ENCODE data around the gene RBM8A. TPM values are rescaled to one million over a fixed set of nuclear protein-coding genes. Genes with fewer than 3 reads are reported as not detected.

Gene RBM8A
- total RNA-seq, 1 donor from 2014 or later, result 178 TPM

DNA sequence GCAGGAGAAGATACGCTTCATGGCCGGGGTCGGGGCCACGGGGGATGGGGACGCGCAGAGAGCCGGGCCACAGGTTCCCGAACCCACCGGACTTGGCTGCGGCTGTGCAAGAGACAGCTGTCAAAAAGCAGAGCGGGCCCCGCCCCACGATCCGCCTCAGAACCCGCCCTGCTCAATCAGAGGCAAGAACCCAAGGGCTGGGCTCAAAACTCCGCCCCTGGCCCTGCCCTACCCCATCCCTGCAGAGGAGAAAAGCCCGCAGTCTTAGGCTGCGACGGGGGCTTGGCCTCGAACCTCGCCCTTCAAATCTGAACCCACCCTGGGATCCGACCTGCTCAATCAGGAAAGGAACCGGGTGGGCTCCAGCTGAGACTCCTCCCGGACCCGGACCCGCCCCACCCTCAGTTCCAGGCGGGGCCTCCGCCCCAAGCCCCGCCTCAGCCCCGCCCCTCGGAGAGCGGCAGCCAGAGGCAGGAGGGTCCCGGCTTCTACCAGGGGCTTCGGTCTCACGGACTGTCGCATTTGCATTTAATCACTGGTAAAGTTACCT, 41.5 kb downstream of the RBM8A start, which contains the start of gene ANKRD35:
Gene ANKRD35 (minus strand): TSS at position 129 of the 550 bp plus-strand sequence. CDS start 108 bp downstream, at position 21.
- intact Hi-C loops (cut with micrococcal nuclease), result loop anchor here (1.0 kb wide), 1 partner anchor 27 kb away; the partner anchor contains the start of gene PIAS3

DNA sequence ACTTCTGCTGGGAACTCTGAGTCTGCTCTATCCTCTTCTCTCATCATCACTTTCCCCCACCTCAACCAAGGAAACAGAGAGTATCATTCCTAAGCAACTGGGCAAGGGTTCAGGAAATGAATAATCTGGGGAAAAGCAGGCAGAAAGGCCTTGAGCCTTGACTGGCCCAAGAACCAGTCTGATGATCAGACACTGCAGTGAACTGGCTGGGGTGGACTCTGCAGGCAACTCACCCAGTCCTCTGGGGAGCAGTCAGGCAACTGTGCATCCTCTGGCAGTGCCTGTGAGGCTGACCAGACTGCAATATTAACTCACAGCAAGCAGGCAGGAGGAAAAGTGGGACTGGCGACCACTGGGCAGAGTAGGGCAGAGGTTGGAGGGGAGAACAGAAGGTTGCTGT, 42.6 kb downstream of the RBM8A start:
- intact Hi-C loops (cut with micrococcal nuclease), result loop anchor here (1.0 kb wide), 1 partner anchor 25 kb away; the partner anchor contains the start of gene PIAS3
- ChIA-PET CTCF (no interaction called here), POLR2A (interaction anchor here (4.3 kb wide), 1 partner anchor 25 kb away, joined by 41 read pairs; the partner anchor contains the start of gene PIAS3)
- Mint-ChIP-seq H3K36me3 (ENCODE audit: low read depth) (no peaks in the 10 kb centered on the region), H3K27ac (no peak overlapping the region), H3K4me3 (peak overlapping the region; percentile 88), H3K4me1 (peaks cover 19% of the 10 kb centered on the region), H3K9me3 (no peaks in the 10 kb centered on the region), H3K27me3 (peaks cover 19% of the 10 kb centered on the region)
- ATAC-seq (ENCODE audit: low read depth) (no peak), DNase-seq (no peak)
- TF ChIP-seq, protein P1, sequence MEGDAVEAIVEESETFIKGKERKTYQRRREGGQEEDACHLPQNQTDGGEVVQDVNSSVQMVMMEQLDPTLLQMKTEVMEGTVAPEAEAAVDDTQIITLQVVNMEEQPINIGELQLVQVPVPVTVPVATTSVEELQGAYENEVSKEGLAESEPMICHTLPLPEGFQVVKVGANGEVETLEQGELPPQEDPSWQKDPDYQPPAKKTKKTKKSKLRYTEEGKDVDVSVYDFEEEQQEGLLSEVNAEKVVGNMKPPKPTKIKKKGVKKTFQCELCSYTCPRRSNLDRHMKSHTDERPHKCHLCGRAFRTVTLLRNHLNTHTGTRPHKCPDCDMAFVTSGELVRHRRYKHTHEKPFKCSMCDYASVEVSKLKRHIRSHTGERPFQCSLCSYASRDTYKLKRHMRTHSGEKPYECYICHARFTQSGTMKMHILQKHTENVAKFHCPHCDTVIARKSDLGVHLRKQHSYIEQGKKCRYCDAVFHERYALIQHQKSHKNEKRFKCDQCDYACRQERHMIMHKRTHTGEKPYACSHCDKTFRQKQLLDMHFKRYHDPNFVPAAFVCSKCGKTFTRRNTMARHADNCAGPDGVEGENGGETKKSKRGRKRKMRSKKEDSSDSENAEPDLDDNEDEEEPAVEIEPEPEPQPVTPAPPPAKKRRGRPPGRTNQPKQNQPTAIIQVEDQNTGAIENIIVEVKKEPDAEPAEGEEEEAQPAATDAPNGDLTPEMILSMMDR (IDR thresholded peaks at IDR 0.05), result no peak

More for the DNA sequence above, 41.5 kb downstream of the RBM8A start, which contains the start of gene ANKRD35:
- H3K9me3 Mint-ChIP-seq, result no peaks in the 10 kb centered on the region
- ATAC-seq (ENCODE audit: low read depth) (peak; percentile 99), DNase-seq (peak; percentile 82)
- CTCF ChIA-PET, result interaction anchor here (0.9 to 1.2 kb wide), 3 partner anchors 24 to 41 kb away, joined by 3 to 5 read pairs (median 3); partner anchors contain the start of genes ITGA10 and NUDT17
- peaks cover 19% of the 10 kb centered on the region for H3K27me3 Mint-ChIP-seq
- H3K4me3 Mint-ChIP-seq, result peak within 1 kb of the TSS; percentile 88
- H3K27ac Mint-ChIP-seq, result no peak within 1 kb of the TSS
- POLR2A ChIA-PET, result interaction anchor here (0.6 to 4.3 kb wide), 8 partner anchors 10 to 78 kb away, joined by 5 to 41 read pairs (median 9); partner anchors contain the start of genes ANKRD34A, NUDT17, PEX11B and PIAS3
- H3K4me1 Mint-ChIP-seq, result peaks cover 19% of the 10 kb centered on the region
- TF ChIP-seq, protein P1 (IDR thresholded peaks at IDR 0.05), result no peak
- H3K36me3 Mint-ChIP-seq (ENCODE audit: low read depth), result no peaks in the 10 kb centered on the region

DNA sequence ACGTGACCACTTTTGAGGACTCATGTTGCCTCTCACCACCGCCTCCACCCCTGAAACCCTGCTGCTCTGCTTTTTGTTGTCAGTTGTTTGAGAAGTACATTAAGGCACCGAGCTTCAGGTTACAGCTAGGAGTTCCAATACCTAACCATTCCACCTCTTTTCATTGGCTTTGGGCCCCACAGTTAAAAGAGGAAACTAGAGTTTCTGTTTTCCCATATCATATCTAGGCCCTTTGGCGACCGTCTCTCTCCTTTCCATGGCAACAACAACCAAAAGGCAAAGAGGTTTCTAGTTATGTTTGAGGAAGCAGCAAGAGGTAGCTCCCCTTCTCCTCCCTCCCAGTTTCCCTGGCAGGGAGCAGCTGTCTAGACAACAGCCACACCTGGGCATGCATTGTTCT, 47.5 kb downstream of the RBM8A start:
- H3K9me3 Mint-ChIP-seq, result no peaks in the 10 kb centered on the region
- POLR2A ChIA-PET, result interaction anchor here (0.6 kb wide), 1 partner anchor 86 kb away, joined by 4 read pairs; no protein-coding TSS in a partner anchor
- intact Hi-C loops (cut with micrococcal nuclease), result no loop called here

DNA sequence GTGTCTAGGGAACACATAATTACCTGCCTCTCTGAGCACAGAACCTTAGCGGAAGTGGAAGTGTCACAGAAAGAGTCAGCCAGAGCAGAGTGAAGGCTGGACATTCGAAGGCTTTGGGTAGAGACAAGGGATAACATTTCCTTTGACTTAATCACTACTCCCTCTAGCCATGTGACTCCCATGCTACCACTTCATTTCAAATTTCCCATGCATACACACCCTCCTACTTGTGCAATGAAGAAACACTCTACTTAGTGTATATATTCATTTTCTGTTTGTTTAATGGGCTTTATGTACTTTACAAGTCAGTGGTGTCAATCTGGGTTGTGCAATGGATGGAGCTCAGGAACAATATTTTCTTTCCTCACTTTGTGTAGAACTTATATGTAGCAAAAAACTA, 48.6 kb downstream of the RBM8A start:
- intact Hi-C loops (cut with micrococcal nuclease), result no loop called here
- H3K4me1 Mint-ChIP-seq, result peaks cover 3% of the 10 kb centered on the region
- ATAC-seq (ENCODE audit: low read depth) (no peak), DNase-seq (no peak)
- TF ChIP-seq, protein P1 (IDR thresholded peaks at IDR 0.05), result no peak
- H3K9me3 Mint-ChIP-seq, result no peaks in the 10 kb centered on the region
- H3K4me3 Mint-ChIP-seq, result no peak overlapping the region
- POLR2A ChIA-PET, result interaction anchor here (0.6 kb wide), 1 partner anchor 20 kb away, joined by 4 read pairs; the partner anchor contains the start of gene PIAS3
- peaks cover 25% of the 10 kb centered on the region for H3K27me3 Mint-ChIP-seq
- H3K27ac Mint-ChIP-seq, result no peak overlapping the region
- CTCF ChIA-PET, result interaction anchor here (1.4 kb wide), 1 partner anchor 13 kb away, joined by 5 read pairs; no protein-coding TSS in a partner anchor
- no peaks in the 10 kb centered on the region for H3K36me3 Mint-ChIP-seq (ENCODE audit: low read depth)

More for the DNA sequence above, 47.5 kb downstream of the RBM8A start:
- CTCF ChIA-PET, result interaction anchor here (1.4 kb wide), 1 partner anchor 12 kb away, joined by 5 read pairs; no protein-coding TSS in a partner anchor
- Mint-ChIP-seq H3K27ac (no peak overlapping the region), H3K27me3 (peaks cover 26% of the 10 kb centered on the region), H3K4me1 (peaks cover 5% of the 10 kb centered on the region), H3K4me3 (no peak overlapping the region), H3K36me3 (ENCODE audit: low read depth) (no peaks in the 10 kb centered on the region)
- TF ChIP-seq, protein P1 (IDR thresholded peaks at IDR 0.05), result no peak
- ATAC-seq (ENCODE audit: low read depth) (no peak), DNase-seq (no peak)

DNA sequence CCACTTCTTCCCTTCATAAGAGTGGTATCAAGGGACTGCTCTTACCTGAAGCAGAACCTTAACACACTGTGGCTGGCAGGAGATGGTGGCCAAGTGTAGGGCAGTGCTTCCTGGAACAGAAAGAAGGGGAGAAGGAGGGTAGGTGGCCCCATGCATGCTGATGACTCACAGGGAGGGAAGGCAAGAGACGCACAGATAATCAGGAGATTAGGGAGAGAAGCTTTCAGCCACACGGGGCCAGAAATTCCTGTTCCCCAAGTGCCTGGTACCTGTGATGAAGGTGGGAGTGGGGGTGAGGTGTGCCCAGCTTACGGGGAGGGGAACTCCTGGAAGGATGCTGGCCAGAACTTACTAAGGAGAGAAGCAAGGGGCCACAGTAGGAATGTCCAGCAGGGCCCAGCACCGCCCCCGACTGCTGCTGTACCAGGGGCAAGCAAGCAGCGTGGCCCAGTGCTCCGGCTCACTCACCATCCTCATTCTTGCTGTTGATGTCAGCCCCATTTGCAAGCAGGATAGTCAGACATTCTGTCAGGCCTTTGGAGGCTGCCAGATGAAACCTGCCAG, 49.3 kb downstream of the RBM8A start:
- Mint-ChIP-seq H3K9me3 (no peaks in the 10 kb centered on the region), H3K4me1 (peaks cover 3% of the 10 kb centered on the region), H3K4me3 (no peak overlapping the region), H3K27ac (no peak overlapping the region), H3K27me3 (peaks cover 23% of the 10 kb centered on the region), H3K36me3 (ENCODE audit: low read depth) (no peaks in the 10 kb centered on the region)
- no peak for DNase-seq
- ChIA-PET POLR2A (no interaction called here), CTCF (no interaction called here)
- ATAC-seq (ENCODE audit: low read depth), result no peak
- intact Hi-C loops (cut with micrococcal nuclease), result no loop called here
- TF ChIP-seq, protein P1 (IDR thresholded peaks at IDR 0.05), result no peak

Measured in activated B cell treated with CpG ODN at 0.5 μM for 24 hours (primary cell).